Cardiac septum (tissue), 1 donor: ENCODE measurements around the gene RIC1. TPM values are rescaled to one million over a fixed set of nuclear protein-coding genes. Genes with fewer than 3 reads are reported as not detected.
"Not testable (repeated sequence)": the region's sequence is repeated elsewhere in the genome, so short reads cannot be mapped to it uniquely, and the experiment has no call there.

Experiments
- DNase-seq: peaks from one replicate; pipeline ENCODE4 v3.0.0-alpha.2; 2020; ENCODE audit warnings: low spot score
- intact Hi-C: fragments of 100-400 bp; cut with DNase I; formaldehyde crosslinking; loops from one replicate; pipeline ENCODE4 v1.14.0; 2022
- total RNA-seq: library from RNA; stranded (reverse); fragmentation: NEBNext Ultra II Directional; extraction: Animal tissue kit (Norgen Biotek cat#: 25700); gene quantifications from one replicate; pipeline ENCODE4 v1.2.1, GENCODE V29; 2021
- donor health status: DM: no; HTN: no; CAD: no.

RIC1 gene
- total RNA-seq, 1 donor from 2014 or later = 9.3 TPM

DNA sequence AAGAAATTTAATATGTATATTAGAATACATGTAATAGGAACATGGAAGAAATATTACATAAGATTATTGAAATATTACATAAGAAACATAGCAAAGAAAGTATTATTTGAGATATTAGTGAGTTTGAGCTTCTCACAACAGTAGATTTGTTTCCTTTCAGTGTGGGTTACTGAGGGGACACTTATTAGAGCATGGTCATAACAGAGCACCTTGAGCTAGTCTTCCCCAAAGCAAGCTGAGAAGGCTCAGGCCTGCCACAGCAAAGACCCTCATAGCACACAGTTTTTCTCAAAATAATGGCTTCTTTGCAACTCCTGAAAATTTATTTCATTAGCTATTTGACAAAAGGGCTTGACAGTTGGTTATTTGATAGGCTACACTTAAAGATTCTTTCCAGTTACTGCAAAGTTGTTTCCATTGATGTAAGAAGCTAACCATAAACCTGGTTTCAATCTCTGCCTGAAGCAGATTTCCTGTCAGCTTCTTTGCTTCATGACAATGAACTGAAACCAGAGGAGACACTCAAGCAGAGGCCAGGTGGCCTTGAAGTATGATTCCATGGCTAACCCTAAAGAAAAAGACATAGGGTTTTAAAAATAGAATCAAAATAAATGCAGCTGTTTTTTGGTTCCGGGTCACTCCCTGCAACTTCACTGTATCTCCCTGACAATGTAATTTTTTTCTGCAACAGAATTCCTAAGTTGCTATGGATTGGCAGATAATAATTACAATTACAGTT, 135.4 kb downstream of the RIC1 start:
- intact Hi-C loops = no loop called here
- DNase-seq = no peak

DNA sequence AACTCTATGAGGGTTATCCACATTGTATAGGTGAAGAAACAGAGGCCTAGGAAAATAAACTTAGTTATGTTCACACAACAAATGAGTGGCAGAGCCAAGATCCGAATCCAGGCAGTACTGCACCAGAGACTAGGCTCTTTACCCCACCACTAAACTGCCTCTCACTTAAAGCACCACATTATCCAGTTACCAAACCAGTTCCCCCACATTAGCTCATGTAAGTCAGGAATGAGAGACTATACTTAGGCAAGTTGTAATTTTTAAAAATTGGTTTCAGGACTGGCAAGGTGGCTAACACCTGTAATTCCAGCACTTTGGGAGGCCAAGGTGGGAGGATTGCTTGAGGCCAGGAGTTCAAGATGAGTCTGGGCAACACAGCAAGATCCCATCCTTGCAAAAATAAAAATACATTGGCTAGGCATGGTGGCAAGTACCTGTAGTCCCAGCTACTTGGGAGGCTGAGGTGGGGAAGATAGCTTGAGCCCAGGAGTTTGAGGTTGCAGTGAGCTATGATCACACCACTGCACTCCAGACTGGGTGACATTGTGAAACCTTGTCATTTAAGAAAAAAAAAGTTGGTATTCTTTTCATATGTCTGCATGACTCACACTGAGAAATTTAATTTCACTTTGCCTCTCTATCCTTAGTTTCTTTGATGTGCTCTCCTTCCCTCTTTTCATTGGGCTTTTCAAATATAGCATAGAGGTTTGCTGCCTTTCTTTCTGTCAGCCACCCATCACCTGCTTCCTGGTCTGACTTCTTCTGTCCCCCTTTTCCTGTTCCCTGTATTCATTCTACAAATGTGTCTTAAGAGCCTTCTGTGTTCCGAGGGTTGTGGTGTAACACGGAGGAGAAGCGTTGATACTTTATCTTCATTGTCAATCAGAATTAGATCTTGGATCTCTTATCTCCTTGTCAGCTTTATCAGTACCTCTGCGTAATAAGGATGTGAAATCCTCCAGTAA, 139.3 kb downstream of the RIC1 start:
- DNase-seq = no peak
- intact Hi-C loops = no loop called here

DNA sequence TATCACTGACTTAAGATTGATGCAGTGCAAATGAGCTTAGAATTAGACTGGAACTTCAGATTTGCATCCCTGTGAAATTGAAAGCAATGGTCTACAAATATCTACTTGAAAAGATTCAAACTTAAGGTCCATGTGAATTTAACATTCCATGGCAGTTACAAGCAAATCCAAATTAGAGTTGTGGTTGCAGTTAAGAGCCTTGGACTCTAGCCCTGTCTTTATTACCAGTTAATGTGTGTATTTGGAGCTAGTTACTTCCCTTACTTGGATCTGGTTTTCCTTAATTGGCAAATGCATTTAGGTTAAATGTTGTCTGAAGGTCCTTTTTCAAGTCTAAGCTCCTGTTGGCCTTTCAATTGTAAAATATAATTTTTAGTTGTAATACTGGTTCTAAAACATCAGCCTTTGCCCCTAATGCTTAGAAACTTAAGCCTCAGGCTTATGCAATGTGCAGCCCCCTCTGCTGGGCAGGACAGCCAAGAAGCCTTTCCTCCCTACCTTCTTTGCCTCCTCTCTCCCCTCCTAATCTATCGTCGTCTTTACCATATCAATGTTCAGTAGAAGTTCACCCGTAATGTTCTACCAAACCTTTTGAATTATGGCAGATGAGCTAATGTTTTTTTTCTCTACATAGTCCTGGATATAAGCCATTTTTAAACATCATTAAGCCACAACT, 144.6 kb downstream of the RIC1 start:
- no peak for DNase-seq
- intact Hi-C loops = no loop called here

DNA sequence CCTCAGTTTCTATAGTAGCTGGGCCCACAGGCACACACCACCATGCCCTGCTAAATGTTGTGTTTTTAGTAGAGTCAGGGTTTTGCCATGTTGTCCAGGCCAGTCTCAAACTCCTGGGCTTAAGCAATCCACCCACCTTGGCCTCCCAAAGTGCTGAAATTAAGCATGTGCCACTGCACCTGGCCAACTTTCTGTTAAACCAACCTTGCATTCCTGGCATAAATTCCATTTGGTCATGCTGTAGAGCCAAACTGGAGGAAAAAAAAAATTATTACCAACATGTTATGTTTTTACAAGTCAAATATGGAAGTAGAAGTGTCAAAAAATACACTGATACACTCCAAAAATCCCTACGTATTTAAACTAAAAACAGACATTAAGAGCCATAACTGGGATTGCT, 149.9 kb downstream of the RIC1 start:
- no peak for DNase-seq
- intact Hi-C loops = no loop called here

DNA sequence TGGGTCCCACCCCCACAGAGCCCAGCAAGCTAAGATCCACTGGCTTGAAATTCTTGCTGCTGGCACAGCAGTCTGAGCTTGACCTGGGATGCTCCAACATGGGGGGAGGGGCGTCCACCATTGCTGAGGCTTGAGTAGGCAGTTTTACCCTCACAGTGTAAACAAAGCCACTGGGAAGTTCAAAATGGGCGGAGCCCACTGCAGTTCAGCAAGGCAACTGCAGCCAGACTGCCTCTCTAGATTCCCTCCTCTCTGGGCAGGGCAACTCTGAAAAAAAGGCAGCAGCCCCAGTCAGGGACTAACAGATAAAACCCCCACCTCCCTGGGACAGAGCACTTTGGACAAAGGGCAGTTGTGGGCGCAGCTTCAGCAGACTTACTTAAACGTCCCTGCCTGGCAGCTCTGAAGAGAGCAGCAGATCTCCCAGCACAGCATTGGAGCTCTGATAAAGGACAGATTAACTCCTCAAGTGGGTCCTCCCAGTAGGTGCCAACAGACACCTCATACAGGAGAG, 150.9 kb downstream of the RIC1 start:
- DNase-seq, intact Hi-C loops: not testable (repeated sequence)

DNA sequence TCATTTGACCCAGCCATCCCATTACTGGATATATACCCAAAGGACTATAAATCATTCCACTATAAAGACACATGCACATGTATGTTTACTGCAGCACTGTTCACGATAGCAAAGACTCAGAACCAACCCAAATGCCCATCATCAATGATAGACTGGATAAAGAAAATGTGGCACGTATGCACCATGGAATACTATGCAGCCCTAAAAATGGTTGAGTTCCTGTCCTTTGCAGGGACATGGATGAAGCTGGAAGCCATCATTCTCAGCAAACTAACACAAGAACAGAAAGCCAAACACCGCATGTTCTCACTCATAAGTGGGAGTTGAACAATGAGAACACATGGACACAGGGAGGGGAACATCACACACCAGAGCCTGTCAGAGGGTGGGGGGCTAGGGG, 154.5 kb downstream of the RIC1 start:
- intact Hi-C loops, DNase-seq: not testable (repeated sequence)

DNA sequence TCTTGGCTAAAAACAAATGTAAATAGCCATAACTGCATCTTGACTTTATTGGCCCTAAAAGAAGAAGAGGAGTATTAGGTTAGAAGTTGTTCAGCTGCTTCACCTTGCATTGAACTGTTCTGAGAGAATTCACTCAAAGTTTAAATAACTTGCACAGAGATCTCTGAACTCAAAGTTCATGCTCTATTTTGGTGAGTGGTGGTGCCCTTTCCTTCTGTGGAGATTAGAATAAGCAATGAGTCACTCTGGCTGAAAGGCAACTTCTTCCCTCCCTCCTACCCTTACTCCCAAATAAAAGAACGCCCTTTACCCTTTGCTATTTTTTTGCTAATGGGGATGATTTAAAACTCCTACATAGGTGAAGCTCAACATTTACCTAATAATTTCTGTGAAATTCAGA, 155.1 kb downstream of the RIC1 start:
- intact Hi-C loops = no loop called here
- DNase-seq = no peak

DNA sequence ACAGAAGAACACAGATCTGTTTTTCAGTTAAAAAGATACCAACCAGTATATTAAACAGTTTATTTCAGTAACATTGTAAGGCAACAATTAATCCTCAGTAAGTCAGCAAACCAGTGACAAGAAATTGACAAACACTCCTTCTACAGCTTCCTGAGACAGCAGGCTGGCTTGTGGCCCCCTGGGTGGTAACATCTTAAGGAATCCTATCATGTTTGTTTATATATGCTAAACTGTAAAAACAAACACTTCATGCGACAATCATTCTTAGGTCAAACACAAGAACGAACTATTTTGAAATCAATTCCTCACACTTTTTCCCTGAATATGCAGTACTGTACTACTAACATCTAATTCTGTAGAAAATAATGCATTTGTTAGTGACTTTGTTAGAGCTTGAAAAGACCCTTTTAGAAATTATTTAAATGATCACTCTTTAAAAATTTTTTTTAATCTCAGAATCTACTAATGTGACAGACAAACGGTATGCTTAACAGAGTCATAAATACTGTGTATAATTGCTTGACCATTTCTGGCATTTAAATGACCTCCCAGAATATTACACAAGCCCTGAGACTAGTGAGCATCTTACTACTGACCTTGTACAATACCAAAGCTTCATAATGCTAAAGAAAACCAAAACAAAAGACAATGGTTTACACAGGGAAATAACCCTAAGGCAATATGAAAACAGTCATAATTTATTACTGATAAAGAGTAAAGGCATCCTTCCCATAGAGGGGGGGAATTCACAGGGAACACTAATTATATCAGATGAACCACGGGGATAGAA, 155.8 kb downstream of the RIC1 start:
- intact Hi-C loops = no loop called here
- DNase-seq = no peak

DNA sequence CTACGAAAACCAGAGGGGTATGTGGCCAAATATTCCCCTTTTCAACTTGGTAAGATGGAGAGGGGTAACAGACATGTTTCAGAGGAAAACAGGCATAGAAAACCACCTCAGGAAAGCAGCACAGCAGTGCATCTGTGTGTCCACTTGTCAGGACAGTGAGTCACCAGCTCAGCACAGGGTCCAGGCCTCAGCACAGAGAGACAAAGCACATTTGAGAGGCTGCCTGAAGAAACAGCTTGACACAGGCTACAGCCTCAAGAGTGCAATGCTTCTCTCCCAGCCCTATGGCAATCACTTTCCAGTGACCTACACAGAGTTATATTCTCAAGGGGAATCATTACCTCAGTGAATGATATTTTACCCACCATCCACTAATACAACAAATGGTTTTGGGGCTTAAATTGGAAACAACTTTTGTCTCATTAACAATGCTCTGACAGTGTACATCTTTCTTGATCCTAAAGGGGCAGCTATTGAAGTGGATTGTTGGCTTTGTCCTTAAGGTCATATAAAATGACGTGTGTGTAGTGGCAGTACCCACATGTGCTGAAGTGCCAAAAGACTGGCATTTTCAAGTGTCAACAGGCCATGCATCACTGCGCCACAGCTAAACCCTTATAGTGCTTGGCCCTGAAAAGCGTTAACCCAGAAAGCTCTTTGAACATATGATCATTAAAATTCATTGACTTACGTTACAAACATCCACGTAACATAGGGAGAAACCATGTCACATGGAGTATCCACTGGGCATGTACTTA, 157.6 kb downstream of the RIC1 start:
- intact Hi-C loops = no loop called here
- no peak for DNase-seq

DNA sequence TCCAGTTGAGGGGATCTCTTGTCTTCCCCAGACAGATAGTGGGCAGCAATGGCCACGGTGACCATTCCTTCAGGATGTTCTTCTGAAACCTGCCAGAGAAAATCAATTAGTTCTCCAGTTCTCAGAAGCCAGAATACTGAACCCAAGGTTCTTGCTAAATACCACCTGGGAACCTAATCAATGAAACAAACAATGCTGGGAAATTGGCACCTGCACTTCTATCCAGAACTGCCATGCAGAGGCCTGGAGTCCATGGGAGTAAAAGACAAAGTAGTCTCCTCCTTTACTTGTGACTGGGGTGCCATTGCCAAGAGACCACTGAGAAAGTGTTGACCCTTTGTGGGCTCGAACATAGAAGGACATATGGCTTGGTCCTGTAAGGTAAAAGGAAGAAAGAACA, 158.3 kb downstream of the RIC1 start:
- DNase-seq = no peak
- intact Hi-C loops = no loop called here

DNA sequence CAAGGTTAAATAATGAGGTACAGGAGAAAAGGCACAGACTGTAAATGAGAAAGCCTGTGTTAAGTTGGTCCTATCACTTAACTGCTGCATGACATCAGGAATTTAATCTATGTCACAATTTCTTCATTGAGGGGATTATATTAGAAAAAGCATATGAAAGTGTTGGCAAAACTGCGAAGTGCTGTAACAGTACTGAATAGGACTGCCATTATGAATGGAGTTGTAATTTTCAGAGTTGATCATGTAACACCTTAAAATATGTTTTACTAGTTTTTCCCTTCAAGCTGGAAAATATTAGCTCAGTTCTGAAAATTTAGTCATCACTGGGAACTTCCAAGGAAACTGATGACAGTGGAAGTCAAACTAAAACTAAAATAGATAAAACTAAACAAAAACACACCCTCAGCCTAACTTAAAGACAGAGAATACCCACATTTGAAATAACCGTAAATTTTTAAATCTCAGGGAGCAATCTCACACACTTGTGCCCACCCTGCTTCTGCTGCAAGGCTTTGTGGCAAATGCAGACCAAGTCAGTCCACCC, 158.9 kb downstream of the RIC1 start:
- DNase-seq = no peak
- intact Hi-C loops = no loop called here

DNA sequence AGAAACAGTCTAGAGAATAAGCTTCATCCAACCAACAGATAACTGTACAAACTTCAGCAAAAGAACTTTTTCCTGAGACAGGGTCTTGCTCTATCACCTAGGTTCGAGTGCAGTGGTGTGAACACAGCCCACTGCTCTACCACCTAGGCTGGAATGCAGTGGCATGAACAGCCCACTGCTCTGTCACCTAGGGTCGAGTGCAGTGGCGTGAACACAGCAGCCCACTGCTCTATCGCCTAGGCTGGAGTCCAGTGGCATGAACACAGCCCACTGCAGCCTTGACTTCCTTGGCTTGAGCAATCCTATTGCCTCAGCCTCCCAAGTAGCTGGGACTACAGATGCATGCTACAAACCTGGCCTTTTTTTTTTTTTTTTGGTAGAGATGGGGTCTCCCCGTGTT, 160.6 kb downstream of the RIC1 start:
- no peak for DNase-seq
- intact Hi-C loops = no loop called here

DNA sequence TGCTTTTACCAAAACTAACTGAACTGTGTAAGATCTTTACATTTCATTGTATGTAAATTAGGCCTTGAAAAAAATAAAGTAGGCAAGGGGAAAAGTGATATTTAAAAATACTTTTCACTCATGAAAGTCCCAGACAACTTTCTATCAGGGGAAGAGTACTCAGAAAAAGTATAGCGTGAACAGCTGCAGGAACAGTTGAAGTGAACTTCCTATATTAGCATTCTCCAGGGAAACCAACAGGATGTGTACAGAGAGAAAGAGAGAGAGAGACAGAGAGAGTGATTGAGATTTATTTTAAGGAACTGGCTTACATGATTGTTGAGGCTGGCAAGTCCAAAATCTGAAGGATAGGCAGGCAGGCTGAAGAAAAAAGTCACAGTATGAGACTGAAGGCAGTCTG, 162.0 kb downstream of the RIC1 start:
- intact Hi-C loops = no loop called here
- no peak for DNase-seq

DNA sequence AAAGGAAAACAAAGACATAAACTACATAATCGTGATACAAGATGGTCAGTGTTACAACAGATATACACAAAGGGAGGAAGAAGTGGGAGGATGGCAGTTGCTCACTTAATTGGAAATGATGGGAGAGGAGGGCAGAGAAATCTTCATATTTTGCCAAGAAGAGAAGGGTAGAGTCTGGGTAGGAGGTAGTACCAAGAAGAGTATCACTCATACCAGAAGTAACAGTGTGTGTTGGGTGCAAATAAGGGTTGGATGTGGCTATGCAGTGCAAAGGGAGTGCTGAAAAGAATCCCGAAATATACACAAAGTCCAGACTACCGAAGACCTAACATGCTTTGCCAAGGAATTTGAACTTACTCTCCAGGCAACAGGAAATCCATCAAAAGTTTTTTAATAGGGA, 163.0 kb downstream of the RIC1 start:
- intact Hi-C loops = no loop called here
- no peak for DNase-seq

DNA sequence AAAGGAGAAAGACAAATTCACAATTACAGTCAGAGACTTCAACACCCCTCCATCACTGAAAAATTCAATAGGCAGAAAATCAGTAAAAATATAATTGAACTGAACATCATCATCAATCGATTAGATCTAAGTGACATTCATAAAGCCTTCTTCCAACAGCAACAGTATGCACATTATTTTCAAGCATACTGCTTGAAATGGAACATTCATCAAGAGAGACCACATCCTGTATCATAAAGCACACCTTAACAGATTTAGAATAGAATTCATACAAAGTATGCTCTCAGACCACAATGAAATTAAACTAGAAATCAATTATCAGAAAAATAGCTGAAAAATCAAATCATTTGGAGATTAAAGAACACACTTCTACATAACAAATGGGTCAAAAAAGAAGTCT, 164.9 kb downstream of the RIC1 start:
- DNase-seq = no peak
- intact Hi-C loops = no loop called here

DNA sequence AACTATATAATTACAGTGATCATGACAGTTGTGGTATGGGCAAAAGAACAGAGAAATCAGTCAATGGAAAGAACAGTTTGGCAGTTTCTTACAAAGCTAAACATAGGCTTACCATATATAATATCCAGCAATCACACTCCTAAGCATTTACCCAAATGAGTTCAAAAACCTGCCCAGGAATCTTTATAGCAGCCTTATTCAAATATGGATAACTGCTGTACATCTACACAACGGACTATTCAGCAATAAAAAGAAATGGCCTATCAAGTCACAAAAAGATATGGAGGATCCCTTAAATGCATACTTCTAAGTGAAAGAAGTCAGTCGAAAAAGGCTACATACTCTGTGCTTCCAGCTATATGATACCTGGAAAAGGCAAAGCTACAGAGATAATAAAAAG, 167.4 kb downstream of the RIC1 start:
- intact Hi-C loops = no loop called here
- no peak for DNase-seq

DNA sequence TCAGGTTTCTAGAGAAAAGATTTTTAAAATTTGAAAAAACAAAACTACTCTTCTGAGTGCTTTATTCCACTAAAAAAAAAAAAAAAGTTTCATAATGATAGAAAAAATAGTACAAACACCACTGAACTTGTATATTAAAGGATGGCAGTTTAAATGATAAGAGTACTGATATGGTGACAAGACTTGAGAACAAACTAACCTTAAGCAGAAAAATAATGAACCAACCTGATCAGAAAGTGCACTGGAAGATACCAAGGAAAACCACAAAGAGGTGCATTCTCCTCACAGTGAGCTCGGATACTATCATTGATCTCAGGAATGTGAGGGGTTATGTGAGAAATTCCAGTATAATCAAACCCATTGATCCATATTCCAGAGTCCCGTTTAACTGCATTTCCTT, 169.7 kb downstream of the RIC1 start:
- DNase-seq = no peak
- intact Hi-C loops = no loop called here

DNA sequence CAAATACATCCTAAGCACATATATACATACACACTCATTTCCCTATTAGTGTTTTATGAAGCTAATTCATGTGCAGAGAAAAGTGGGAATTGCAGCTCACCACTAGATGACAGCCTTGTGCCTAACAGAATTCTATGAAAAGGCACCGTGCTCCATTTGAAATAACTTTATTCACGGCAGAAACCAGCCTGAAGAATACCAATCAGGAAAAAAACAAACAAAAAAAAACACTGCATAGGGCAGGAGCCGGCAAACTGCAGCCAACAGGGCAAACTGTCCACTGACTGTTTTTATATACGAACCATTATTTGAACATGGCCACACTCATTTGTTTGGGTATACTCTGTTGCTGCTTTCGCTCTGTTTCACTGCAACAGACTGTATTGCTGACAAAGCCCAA, 170.4 kb downstream of the RIC1 start:
- intact Hi-C loops = no loop called here
- no peak for DNase-seq
